ENCODE data around the gene PRKCA.

DNA sequence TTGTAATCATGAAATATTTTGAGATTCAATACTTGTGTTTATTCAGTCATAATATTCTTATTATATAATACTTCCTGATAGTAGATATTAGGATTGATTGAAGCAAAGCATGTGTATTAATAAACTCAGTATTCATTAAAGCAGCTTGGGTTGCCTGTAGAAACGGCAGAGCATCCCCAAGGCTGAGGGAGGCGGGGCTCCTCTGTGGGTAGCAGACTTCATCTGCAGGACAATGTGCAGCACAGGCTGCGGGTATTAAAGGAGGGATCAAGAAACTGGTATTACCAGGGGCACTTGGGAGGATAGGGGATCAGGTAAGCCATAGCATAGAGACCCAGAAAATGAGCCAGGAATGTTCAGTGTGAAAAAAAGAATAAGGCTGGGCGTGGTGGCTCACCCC lies 213.6 kb downstream of the PRKCA start:
- TF ChIP-seq NFIC (IDR thresholded peaks at IDR 0.05): no peak
- TF ChIP-seq, protein P1, sequence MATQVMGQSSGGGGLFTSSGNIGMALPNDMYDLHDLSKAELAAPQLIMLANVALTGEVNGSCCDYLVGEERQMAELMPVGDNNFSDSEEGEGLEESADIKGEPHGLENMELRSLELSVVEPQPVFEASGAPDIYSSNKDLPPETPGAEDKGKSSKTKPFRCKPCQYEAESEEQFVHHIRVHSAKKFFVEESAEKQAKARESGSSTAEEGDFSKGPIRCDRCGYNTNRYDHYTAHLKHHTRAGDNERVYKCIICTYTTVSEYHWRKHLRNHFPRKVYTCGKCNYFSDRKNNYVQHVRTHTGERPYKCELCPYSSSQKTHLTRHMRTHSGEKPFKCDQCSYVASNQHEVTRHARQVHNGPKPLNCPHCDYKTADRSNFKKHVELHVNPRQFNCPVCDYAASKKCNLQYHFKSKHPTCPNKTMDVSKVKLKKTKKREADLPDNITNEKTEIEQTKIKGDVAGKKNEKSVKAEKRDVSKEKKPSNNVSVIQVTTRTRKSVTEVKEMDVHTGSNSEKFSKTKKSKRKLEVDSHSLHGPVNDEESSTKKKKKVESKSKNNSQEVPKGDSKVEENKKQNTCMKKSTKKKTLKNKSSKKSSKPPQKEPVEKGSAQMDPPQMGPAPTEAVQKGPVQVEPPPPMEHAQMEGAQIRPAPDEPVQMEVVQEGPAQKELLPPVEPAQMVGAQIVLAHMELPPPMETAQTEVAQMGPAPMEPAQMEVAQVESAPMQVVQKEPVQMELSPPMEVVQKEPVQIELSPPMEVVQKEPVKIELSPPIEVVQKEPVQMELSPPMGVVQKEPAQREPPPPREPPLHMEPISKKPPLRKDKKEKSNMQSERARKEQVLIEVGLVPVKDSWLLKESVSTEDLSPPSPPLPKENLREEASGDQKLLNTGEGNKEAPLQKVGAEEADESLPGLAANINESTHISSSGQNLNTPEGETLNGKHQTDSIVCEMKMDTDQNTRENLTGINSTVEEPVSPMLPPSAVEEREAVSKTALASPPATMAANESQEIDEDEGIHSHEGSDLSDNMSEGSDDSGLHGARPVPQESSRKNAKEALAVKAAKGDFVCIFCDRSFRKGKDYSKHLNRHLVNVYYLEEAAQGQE (IDR thresholded peaks at IDR 0.05; ENCODE audit: low read depth): no peak
- TF ChIP-seq, protein P2, sequence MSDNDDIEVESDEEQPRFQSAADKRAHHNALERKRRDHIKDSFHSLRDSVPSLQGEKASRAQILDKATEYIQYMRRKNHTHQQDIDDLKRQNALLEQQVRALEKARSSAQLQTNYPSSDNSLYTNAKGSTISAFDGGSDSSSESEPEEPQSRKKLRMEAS (IDR thresholded peaks at IDR 0.05): no peak
